Natural killer cell (primary cell): ENCODE results near the gene PXN. TPM values are rescaled to one million over a fixed set of nuclear protein-coding genes. Genes with fewer than 3 reads are reported as not detected.
A peak's percentile ranks its signal among the peaks of the same experiment; 100 is the strongest.

Source experiments
- ATAC-seq, 3 donors: fragments of 150-1000 bp in 2 of 3; fragments of 200-7000 bp in 1 of 3; cut with Tn5 transposase; 1 replicate in 1 of 3; 2 replicates in 2 of 3; pipeline ENCODE4 v1.10.0; 2021; ENCODE audit warnings: mild to moderate bottlenecking in 2 of 3, moderate library complexity in 2 of 3
- DNase-seq, 2 donors: peaks; one replicate each; pipeline versions ENCODE4 v3.0.0 to v3.0.0-alpha.2; 2013 to 2021; ENCODE audit warnings: mixed read lengths in 1 of 2
- H3K27ac ChIP-seq: one replicate; pipeline ENCODE4 v1.5.1; 2013; ENCODE audit warnings: mild to moderate bottlenecking, low read length
- H3K27me3 ChIP-seq: one replicate; pipeline ENCODE4 v1.6.1; 2013; ENCODE audit warnings: low read length; ENCODE audit not compliant: control insufficient read depth, insufficient read depth
- H3K36me3 ChIP-seq: one replicate; pipeline ENCODE4 v1.6.1; 2013; ENCODE audit warnings: low read length; ENCODE audit not compliant: control insufficient read depth, insufficient read depth
- H3K4me1 ChIP-seq: one replicate; pipeline ENCODE4 v1.6.1; 2013; ENCODE audit warnings: low read length; ENCODE audit not compliant: control insufficient read depth, insufficient read depth
- H3K4me3 ChIP-seq: one replicate; pipeline ENCODE4 v1.5.1; 2013; ENCODE audit warnings: low read length
- H3K9me3 ChIP-seq: one replicate; pipeline ENCODE4 v1.6.1; 2013; ENCODE audit warnings: low read length; ENCODE audit not compliant: control insufficient read depth, insufficient read depth
- H3K27ac Mint-ChIP-seq, 2 donors: one replicate each; pipeline ENCODE4 v1.8.0; 2022; ENCODE audit warnings: mild to moderate bottlenecking in 2 of 2, mixed read lengths in 2 of 2, moderate library complexity in 1 of 2
- H3K27me3 Mint-ChIP-seq, 2 donors: one replicate each; pipeline ENCODE4 v1.8.0; 2022; ENCODE audit warnings: low read depth in 2 of 2, mixed read lengths in 2 of 2
- H3K36me3 Mint-ChIP-seq: one replicate; pipeline ENCODE4 v1.8.0; 2022; ENCODE audit warnings: mixed read lengths
- H3K4me1 Mint-ChIP-seq, 2 donors: one replicate each; pipeline ENCODE4 v1.8.0; 2022; ENCODE audit warnings: mixed read lengths in 2 of 2
- H3K4me3 Mint-ChIP-seq: one replicate; pipeline ENCODE4 v1.8.0; 2022; ENCODE audit warnings: mild to moderate bottlenecking, moderate library complexity, mixed read lengths
- H3K9me3 Mint-ChIP-seq, 2 donors: one replicate each; pipeline ENCODE4 v1.8.0; 2022; ENCODE audit warnings: mixed read lengths in 2 of 2
- CTCF ChIP-seq: fragments of 200-600 bp; IDR thresholded peaks from one replicate; pipeline ENCODE4 v1.8.0; 2022; ENCODE audit warnings: antibody characterized with exemption
- WGBS: methylation state at CpG from one replicate; pipeline ENCODE4 v1.1.7; 2013; ENCODE audit warnings: missing lambda C conversion rate; ENCODE audit not compliant: insufficient coverage; 5-methylcytosine and 5-hydroxymethylcytosine counted together
- intact Hi-C: fragments of 100-400 bp; cut with micrococcal nuclease; formaldehyde crosslinking; loops from one replicate; pipeline ENCODE4 v1.14.2; 2022
- total RNA-seq, 4 donors: library from RNA; stranded (reverse); fragments of 120-200 nt in 1 of 4; gene quantifications; one replicate each; pipeline versions ENCODE4 v1.2.3 to v1.2.4, GENCODE V29; 2013 to 2022

The PXN gene
- total RNA-seq, 3 donors from 2014 or later (not counting 1 experiment from before 2014, with no cell fraction given): 436 to 504 (median 478) TPM

DNA sequence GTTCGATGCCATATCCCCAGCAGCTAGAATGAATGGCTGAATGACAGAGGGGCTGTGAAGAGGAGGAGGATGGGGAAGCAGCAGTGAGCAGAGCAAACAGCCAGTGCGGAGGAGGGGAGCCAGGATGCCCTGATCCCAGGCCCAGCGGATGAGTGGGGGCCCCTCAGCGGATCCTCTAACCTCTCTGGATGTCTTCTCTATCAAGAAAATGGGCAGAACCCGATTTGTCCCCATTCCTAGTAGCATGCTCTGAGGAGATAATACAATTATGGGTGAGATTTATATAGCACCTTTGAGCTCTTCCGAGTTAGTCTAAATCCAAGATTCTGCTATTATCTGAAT lies 34.6 kb downstream of the PXN start:
- Mint-ChIP-seq H3K9me3 (no peaks in the 10 kb centered on the region), H3K27me3 (no peaks in the 10 kb centered on the region), H3K27ac (peak overlapping the region; percentile 76 to 84), H3K36me3 (no peaks in the 10 kb centered on the region), H3K4me3 (peak overlapping the region; percentile 90), H3K4me1 (peaks cover 93 to 98% of the 10 kb centered on the region in 2 donors)
- no peak for TF ChIP-seq CTCF
- Histone ChIP-seq H3K9me3 (no peaks in the 10 kb centered on the region), H3K4me1 (peaks cover 98% of the 10 kb centered on the region), H3K36me3 (peaks cover 9% of the 10 kb centered on the region), H3K27me3 (no peaks in the 10 kb centered on the region), H3K27ac (peak overlapping the region; percentile 73), H3K4me3 (no peak overlapping the region)
- DNase-seq: no peak
- intact Hi-C loops: loop anchor here (2.0 kb wide), 1 partner anchor 22 kb away; no protein-coding TSS in a partner anchor
- no peak for ATAC-seq
- WGBS: 47% methylated on average over 6 of the region's 6 CpGs

DNA sequence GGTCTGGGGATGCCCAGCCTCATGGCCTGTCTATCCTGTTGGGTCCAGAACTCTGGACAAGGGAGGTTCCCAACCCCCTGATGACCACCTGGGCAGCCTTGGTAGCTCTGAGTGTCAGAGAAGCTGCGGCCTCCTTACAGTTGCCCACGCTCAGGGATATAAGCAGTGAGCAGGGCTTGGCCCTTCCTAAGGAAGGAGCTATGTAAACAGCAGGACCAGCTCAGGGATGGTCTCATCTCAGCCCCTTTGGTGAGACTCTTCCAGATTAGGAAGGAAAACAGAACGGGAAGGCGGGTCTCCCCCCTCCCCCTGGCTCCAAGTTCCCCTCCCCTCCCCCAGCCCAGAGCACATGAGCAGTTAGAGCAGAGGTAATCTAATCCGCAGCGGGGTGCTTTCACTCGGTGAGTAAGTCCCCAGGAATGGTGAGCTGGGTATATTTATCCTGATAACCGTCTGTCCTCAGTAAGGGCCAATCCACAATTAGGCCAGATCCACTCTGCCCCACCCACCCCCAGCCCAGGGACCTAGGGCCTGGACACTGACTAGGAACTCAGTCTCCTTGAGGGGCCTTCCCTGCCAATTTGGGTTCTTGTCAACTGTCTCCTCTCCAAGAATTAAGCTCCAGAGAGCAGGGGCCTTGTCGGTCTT lies 35.1 kb downstream of the PXN start:
- no peaks in the 10 kb centered on the region for H3K27me3 ChIP-seq
- Mint-ChIP-seq H3K9me3 (no peaks in the 10 kb centered on the region), H3K4me3 (peak overlapping the region; percentile 90), H3K27ac (peak overlapping the region; percentile 76 to 84), H3K27me3 (no peaks in the 10 kb centered on the region), H3K36me3 (no peaks in the 10 kb centered on the region), H3K4me1 (peaks cover 93 to 98% of the 10 kb centered on the region in 2 donors)
- no peak for TF ChIP-seq CTCF
- intact Hi-C loops: loop anchor here (2.0 kb wide), 1 partner anchor 22 kb away; no protein-coding TSS in a partner anchor
- ATAC-seq (no peak), DNase-seq (no peak)
- no peak overlapping the region for H3K4me3 ChIP-seq
- WGBS: 65% methylated on average over 9 of the region's 9 CpGs
- peak overlapping the region; percentile 73 for H3K27ac ChIP-seq
- peaks cover 12% of the 10 kb centered on the region for H3K36me3 ChIP-seq
- peaks cover 98% of the 10 kb centered on the region for H3K4me1 ChIP-seq
- H3K9me3 ChIP-seq: no peaks in the 10 kb centered on the region

GRCh38 chr12:120229487-120230325 lies 35.8 kb downstream of the PXN start:
- H3K9me3 ChIP-seq: no peaks in the 10 kb centered on the region
- Mint-ChIP-seq H3K4me3 (peak overlapping the region; percentile 64), H3K27me3 (no peaks in the 10 kb centered on the region), H3K4me1 (peaks cover 93 to 98% of the 10 kb centered on the region in 2 donors), H3K27ac (peak overlapping the region; percentile 76 to 84), H3K36me3 (no peaks in the 10 kb centered on the region), H3K9me3 (no peaks in the 10 kb centered on the region)
- no peak overlapping the region for H3K4me3 ChIP-seq
- 68% methylated on average over 12 of the region's 12 CpGs for WGBS
- ATAC-seq: no peak
- peak overlapping the region; percentile 73 for H3K27ac ChIP-seq
- DNase-seq: no peak
- H3K36me3 ChIP-seq: peaks cover 12% of the 10 kb centered on the region
- H3K4me1 ChIP-seq: peaks cover 98% of the 10 kb centered on the region
- no peak for TF ChIP-seq CTCF
- intact Hi-C loops: loop anchor here (2.0 kb wide), 1 partner anchor 23 kb away; no protein-coding TSS in a partner anchor
- no peaks in the 10 kb centered on the region for H3K27me3 ChIP-seq
